ENCODE measurements around the gene CYTH1.
A peak's percentile ranks its signal among the peaks of the same experiment; 100 is the strongest.

Gene CYTH1

DNA sequence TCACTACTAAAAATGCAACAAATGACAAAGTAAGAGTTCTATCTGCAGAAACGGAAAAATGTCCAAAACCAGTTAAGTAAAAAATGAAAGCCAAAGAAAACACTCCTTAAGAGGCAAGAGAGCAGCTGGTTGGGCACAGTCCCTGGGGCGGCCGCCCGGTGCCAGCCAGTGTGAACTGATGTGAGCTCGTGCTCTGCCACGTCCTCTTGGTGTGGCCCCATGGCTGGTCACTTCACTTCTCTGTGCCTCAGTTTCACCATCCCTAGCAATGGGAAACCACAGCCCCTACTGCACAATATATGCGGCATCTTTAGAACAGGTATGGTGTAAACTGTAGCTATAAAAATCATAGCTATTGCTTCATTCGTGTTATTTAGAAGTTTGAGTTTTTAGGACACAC, 37.3 kb upstream of the CYTH1 start:
- no peak for DNase-seq (ENCODE audit: low read depth)
- H3K4me3 ChIP-seq (ENCODE audit: control insufficient read depth, low read depth, low read length), result no peak overlapping the region
- TF ChIP-seq, protein P1, sequence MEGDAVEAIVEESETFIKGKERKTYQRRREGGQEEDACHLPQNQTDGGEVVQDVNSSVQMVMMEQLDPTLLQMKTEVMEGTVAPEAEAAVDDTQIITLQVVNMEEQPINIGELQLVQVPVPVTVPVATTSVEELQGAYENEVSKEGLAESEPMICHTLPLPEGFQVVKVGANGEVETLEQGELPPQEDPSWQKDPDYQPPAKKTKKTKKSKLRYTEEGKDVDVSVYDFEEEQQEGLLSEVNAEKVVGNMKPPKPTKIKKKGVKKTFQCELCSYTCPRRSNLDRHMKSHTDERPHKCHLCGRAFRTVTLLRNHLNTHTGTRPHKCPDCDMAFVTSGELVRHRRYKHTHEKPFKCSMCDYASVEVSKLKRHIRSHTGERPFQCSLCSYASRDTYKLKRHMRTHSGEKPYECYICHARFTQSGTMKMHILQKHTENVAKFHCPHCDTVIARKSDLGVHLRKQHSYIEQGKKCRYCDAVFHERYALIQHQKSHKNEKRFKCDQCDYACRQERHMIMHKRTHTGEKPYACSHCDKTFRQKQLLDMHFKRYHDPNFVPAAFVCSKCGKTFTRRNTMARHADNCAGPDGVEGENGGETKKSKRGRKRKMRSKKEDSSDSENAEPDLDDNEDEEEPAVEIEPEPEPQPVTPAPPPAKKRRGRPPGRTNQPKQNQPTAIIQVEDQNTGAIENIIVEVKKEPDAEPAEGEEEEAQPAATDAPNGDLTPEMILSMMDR (conservative IDR thresholded peaks at IDR 0.05; ENCODE audit: control insufficient read depth, insufficient read depth, low read depth, low read length), result no peak

DNA sequence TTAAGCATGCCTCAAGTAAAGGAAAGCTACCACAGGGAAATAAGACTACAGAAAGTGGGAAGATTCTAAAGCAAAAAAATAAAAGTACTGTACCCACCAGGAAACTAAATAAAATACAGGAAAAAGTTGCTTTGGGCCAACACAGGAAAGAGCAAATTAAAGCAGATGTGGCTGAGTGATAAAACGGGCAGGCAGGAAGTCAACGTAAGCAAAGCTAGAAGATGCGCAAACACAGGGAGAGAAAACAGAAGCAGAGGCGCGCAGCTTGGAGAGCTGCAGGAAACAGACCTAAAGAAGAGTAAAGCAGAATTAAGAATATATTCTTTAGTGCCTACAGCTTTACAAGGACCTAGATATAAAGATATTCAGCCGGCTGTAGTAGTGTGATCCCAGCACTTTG, 36.9 kb upstream of the CYTH1 start:
- TF ChIP-seq, protein P1 (conservative IDR thresholded peaks at IDR 0.05; ENCODE audit: control insufficient read depth, insufficient read depth, low read depth, low read length), result no peak
- no peak for DNase-seq (ENCODE audit: low read depth)
- no peak overlapping the region for H3K4me3 ChIP-seq (ENCODE audit: control insufficient read depth, low read depth, low read length)

DNA sequence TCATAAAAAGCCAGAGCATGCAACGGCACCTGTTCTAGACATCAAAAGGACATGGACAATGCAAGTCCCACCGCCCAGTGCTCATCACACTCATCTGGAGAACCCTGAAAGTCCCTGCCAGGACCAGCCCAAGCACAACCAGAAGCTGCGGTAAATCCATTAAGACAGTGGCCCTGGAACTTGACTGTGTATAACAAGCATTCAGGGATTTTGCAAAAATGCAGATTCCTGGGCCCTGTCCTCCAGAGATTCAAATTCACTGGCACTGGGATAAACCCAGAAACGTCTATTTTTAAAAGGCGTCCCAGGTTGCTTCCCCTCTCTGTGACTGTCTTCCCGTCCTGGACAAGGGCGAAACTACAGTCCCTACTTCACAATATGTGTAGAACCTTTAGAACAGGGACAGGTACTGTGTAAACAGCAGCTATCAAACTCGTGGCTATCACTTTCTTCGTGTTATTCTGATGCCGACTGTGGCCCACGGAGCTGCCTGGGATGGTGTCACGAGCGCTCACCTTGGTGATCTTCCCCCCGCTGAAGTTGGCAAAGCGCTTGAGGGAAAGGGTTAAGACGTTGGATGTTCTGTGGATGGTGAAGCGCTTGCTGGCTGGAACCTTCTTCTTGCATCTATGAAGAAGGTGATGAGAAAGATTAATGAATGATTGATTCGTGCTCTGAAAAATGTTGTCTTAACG, 36.2 kb upstream of the CYTH1 start:
- no peak overlapping the region for H3K4me3 ChIP-seq (ENCODE audit: control insufficient read depth, low read depth, low read length)
- TF ChIP-seq, protein P1 (conservative IDR thresholded peaks at IDR 0.05; ENCODE audit: control insufficient read depth, insufficient read depth, low read depth, low read length), result no peak
- no peak for DNase-seq (ENCODE audit: low read depth)

DNA sequence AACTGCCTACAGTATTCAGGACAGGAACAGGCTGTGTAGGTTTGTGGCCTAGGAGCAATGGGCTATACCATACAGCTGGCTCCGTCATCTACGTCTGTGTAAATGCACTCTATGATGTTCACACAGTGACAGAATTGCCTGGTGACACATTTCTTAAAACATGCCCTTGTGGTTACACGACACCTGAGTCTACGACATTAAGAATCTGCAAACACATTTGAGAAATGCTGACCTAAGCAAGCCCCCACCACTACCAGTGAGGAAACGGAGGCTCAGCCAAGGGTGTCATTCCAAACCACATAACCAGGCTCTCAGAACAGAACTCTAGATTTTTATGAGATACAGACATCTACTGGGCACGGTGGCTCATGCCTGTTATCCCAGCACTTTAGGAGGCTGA, 35.0 kb upstream of the CYTH1 start:
- no peak overlapping the region for H3K4me3 ChIP-seq (ENCODE audit: control insufficient read depth, low read depth, low read length)
- DNase-seq (ENCODE audit: low read depth), result no peak
- TF ChIP-seq, protein P1 (conservative IDR thresholded peaks at IDR 0.05; ENCODE audit: control insufficient read depth, insufficient read depth, low read depth, low read length), result no peak

DNA sequence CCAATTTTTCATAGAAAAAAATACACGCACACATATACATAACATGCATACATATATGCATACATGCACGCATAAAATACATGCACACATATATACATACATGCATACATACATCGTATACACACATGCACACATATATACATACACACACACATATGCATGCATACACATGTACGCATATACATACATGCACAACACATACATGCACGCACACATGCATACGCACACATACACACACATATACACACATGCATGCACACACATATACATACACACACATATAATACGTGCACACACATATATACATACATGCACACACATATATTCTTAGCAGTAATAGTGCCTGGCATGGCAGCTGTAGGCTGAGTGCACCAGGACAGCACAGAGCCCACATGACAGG, 33.6 kb upstream of the CYTH1 start:
- H3K4me3 ChIP-seq (ENCODE audit: control insufficient read depth, low read depth, low read length), result no peak overlapping the region
- TF ChIP-seq, protein P1 (conservative IDR thresholded peaks at IDR 0.05; ENCODE audit: control insufficient read depth, insufficient read depth, low read depth, low read length), result no peak
- no peak for DNase-seq (ENCODE audit: low read depth)

DNA sequence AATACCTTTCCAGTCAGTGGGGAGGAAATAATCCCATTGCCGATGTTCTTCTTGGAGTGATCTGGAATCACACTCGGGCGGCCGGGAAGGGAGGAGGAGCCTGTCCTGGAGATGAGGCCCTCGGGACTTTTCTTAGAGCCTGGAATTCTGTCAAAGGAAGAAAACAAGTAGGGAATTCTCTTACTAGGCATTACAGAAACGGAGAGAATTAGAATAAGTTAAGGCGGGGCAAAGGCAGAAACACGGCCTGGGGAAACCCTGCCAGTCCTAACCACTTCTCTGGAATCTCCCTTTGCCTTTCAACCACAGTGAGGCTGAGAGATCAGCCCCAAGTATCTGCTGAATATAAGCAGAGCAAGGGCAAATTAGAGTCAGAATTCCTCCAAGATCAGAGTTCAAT, 30.8 kb upstream of the CYTH1 start:
- peak; percentile 28 for DNase-seq (ENCODE audit: low read depth)
- no peak overlapping the region for H3K4me3 ChIP-seq (ENCODE audit: control insufficient read depth, low read depth, low read length)
- TF ChIP-seq, protein P1 (conservative IDR thresholded peaks at IDR 0.05; ENCODE audit: control insufficient read depth, insufficient read depth, low read depth, low read length), result no peak

DNA sequence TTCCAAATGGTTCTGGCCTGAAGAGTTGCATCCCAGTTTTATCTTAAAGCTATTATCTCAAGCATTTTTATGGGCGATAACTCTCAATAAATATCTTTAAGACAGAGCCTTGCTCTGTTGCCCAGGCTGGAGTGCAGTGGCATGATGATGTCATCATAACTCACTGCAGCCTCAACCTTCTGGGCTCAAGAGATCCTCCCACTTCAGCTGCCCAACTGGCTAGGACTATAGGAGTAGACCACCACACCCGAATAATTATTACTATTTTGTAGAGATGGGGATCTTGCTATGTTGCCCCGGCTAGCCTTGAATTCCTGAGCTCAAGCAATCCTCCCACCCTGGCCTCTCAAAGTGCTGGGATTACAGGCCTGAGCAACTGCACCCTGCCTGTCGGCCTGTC, 26.1 kb upstream of the CYTH1 start:
- TF ChIP-seq, protein P1 (conservative IDR thresholded peaks at IDR 0.05; ENCODE audit: control insufficient read depth, insufficient read depth, low read depth, low read length), result no peak
- no peak overlapping the region for H3K4me3 ChIP-seq (ENCODE audit: control insufficient read depth, low read depth, low read length)
- peak; percentile 47 for DNase-seq (ENCODE audit: low read depth)
